ENCODE data around the gene CTSH. TPM values are rescaled to one million over a fixed set of nuclear protein-coding genes. Genes with fewer than 3 reads are reported as not detected.

Gene CTSH
- polyA plus RNA-seq, 4 donors, result 128 to 211 (median 197) TPM

GRCh38 chr15:78978601-78979179 is 33.8 kb upstream of the CTSH start:
- no peak for DNase-seq (ENCODE audit: low read depth in 4 of 4, low spot score in 3 of 4)

- no peak for DNase-seq (ENCODE audit: low read depth in 4 of 4, low spot score in 3 of 4)
Measured at GRCh38 chr15:78977591-78978347, 32.9 kb upstream of the CTSH start.

- DNase-seq (ENCODE audit: low read depth in 4 of 4, low spot score in 3 of 4), result no peak
Measured at GRCh38 chr15:78977091-78977571, 32.3 kb upstream of the CTSH start.

- no peak for DNase-seq (ENCODE audit: low read depth in 4 of 4, low spot score in 3 of 4)
Measured at GRCh38 chr15:78976691-78977090, 31.8 kb upstream of the CTSH start.

GRCh38 chr15:78974272-78974918 is 29.5 kb upstream of the CTSH start:
- DNase-seq (ENCODE audit: low read depth in 4 of 4, low spot score in 3 of 4), result no peak

- DNase-seq (ENCODE audit: low read depth in 4 of 4, low spot score in 3 of 4), result no peak
Measured at GRCh38 chr15:78969687-78970349, 25.0 kb upstream of the CTSH start.

GRCh38 chr15:78968539-78969271 is 23.9 kb upstream of the CTSH start:
- DNase-seq (ENCODE audit: low read depth in 4 of 4, low spot score in 3 of 4), result no peak

- DNase-seq (ENCODE audit: low read depth in 4 of 4, low spot score in 3 of 4), result no peak
Measured at GRCh38 chr15:78968114-78968513, 23.3 kb upstream of the CTSH start.

- DNase-seq (ENCODE audit: low read depth in 4 of 4, low spot score in 3 of 4), result no peak
Measured at GRCh38 chr15:78960308-78960707, 15.5 kb upstream of the CTSH start.

GRCh38 chr15:78959360-78959759 is 14.5 kb upstream of the CTSH start:
- no peak for DNase-seq (ENCODE audit: low read depth in 4 of 4, low spot score in 3 of 4)

GRCh38 chr15:78957416-78958093 is 12.7 kb upstream of the CTSH start:
- DNase-seq (ENCODE audit: low read depth in 4 of 4, low spot score in 3 of 4), result no peak

GRCh38 chr15:78956937-78957336 is 12.1 kb upstream of the CTSH start:
- DNase-seq (ENCODE audit: low read depth in 4 of 4, low spot score in 3 of 4), result no peak

GRCh38 chr15:78955355-78955754 is 10.5 kb upstream of the CTSH start:
- no peak for DNase-seq (ENCODE audit: low read depth in 4 of 4, low spot score in 3 of 4)

- no peak for DNase-seq (ENCODE audit: low read depth in 4 of 4, low spot score in 3 of 4)
Measured at GRCh38 chr15:78951841-78952238, 7.0 kb upstream of the CTSH start.

GRCh38 chr15:78950902-78951840 is 6.3 kb upstream of the CTSH start:
- DNase-seq (ENCODE audit: low read depth in 4 of 4, low spot score in 3 of 4), result no peak

GRCh38 chr15:78950343-78950742 is 5.5 kb upstream of the CTSH start:
- DNase-seq (ENCODE audit: low read depth in 4 of 4, low spot score in 3 of 4), result no peak

GRCh38 chr15:78949461-78949860 is 4.6 kb upstream of the CTSH start:
- DNase-seq (ENCODE audit: low read depth in 4 of 4, low spot score in 3 of 4), result no peak

GRCh38 chr15:78947506-78947905 is 2.7 kb upstream of the CTSH start:
- DNase-seq (ENCODE audit: low read depth in 4 of 4, low spot score in 3 of 4), result no peak

- DNase-seq (ENCODE audit: low read depth in 4 of 4, low spot score in 3 of 4), result no peak
Measured at GRCh38 chr15:78946493-78946892, 1.6 kb upstream of the CTSH start.

Measured in left renal pelvis (tissue), 4 donors.